HG03439 (cell line): Measurements from ENCODE around the gene NFATC2.

Experiments
- ATAC-seq: cut with Tn5 transposase; IDR thresholded peaks from one replicate; pipeline ENCODE4 v1.9.1; 2021; ENCODE audit warnings: mild to moderate bottlenecking, moderate library complexity; ENCODE audit not compliant: unreplicated experiment

Gene NFATC2

DNA sequence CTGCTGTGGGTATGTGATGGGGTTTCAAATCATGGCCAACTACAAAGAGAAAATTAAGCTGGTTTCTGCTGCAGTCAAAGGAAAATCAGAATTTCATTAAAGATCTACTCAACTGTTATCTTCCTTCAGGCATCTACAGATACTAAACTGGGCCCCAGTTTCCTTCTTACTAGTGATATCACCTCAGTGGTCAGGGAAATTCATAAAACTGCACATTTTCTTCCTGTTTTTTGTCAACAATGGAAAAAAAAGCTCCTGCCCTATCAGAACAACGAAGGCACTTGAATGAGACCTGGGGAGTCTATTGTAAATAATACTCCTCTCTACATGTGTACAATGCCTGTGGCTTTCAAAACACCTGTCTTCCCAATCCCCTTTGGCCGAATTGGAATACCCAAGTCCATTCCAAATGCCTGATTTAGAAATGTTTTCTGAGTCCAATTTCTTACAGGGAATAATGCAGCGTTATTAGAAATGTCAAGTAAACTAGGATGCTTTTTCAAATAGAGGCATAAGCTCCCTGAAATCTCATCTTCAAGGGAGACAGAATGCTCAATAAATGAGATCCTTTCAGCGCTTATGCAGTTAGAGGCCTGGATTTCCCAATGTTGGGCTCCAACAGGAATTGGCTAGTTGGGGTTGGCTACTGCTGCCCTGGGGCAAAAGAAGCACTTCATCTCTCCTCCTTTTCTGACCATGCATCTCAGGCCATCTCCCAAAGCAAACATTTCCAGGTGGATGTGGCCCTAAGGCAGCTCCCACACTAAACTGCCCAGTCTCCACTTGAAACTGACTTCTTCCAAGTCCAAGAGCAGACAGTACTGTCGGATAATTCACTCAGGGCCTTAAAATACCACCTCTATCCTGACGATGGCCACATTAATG is 143.3 kb downstream of the NFATC2 start:
- ATAC-seq, result no peak

DNA sequence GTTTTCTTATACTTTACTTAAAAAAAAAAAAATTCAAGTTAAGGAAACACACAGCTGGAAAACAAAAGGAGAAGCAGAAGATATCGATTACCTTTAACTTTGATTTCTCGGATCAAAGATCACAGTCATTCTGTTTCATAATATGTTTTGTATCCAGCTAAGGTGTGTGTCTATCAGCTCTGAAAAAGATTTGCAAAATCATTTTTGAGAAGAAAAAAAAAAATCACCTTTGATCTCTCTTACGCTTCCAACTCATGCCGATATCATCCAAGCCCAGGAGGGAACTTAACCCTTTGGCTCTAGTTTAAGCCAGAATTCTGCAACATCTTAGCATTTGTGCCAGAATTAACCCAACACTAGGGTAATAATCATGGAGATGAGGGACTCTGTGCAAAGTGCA is 144.0 kb downstream of the NFATC2 start:
- no peak for ATAC-seq

DNA sequence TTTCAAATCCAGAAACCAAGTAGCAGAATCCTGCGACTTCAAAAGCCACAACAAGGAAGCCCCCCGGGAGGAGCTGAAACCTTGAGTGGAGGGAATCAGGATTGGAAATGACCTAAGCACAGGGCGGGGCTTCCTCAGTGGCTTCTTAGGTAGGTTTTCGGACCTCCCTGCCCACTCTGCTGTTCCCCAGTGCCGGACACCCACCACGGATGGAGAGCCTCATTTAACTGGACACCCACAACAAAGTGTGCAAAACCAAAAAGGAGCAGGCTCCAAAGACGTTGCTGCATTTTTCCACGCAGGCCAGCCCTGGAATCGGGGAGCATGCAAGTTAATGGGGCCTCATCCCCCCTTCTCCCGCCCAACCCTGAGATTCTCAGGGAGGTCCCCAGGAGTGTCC is 144.4 kb downstream of the NFATC2 start:
- no peak for ATAC-seq

GRCh38 chr20:51397137-51397536 is 145.4 kb downstream of the NFATC2 start:
- ATAC-seq, result no peak

DNA sequence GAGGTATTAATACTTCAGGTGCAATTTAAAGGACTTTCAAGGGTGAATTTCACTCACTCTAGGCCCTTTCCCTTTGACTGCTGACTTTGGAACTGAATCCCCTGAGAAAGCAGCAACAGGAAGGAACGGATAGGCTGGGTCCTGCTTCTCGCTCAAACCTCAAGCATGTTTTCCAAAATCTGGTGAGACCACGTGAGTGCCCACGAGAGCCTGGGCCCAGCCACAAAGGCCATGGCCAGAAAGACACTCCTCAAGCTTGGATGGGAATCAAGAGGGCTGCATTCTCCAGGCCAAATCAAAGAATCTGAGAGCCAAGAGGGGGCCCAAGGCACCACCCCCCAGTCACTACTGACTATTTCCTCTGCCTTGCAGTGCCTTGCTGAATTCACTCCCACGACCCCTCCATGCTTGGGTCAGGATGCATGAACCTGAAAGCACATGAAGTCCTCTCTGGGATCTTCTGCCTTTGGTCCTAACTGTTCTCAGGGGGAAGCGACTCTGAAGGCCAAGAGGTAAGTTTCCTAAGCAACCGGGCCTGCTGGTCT is 146.1 kb downstream of the NFATC2 start:
- ATAC-seq, result no peak

- no peak for ATAC-seq
Observed at GRCh38 chr20:51394706-51395105, 147.8 kb downstream of the NFATC2 start.

- no peak for ATAC-seq
Observed at GRCh38 chr20:51393571-51393970, 148.9 kb downstream of the NFATC2 start.

- no peak for ATAC-seq
Observed at GRCh38 chr20:51392614-51393186, 149.8 kb downstream of the NFATC2 start.

- no peak for ATAC-seq
Observed at GRCh38 chr20:51391926-51392325, 150.6 kb downstream of the NFATC2 start.

DNA sequence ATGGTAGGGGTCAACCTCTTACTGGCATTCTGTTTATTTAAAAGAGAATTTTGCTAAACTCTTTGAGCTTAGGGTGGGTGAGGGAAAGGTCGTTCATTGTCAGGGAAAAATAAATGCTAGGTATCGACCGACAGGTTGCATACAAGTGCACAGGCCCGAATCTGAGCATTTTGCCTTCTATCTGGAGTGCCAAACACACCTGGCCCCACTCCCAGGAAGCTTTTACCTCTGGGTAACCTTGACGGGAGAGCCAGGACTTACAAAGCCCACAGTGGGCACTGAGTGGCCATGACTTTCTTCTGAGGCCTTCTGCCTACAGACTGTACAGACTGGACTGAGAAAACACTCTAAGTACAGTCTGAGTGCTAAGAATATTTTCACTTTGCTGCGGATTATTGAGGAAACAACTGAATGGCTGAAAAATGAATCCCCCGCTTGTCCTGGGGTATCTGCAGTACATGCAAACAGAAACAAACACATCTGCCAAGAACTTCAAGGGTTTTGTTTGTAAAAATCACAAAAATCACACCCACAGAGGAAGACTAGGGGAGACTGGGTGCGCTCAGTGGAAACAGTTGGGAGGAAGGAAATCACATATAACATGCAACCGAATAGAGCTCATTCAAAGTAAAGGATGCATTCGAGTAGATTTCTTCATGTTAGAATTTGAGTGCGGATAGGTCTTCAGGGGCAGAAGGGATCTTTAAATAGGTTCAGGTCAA is 152.8 kb downstream of the NFATC2 start:
- ATAC-seq, result no peak

DNA sequence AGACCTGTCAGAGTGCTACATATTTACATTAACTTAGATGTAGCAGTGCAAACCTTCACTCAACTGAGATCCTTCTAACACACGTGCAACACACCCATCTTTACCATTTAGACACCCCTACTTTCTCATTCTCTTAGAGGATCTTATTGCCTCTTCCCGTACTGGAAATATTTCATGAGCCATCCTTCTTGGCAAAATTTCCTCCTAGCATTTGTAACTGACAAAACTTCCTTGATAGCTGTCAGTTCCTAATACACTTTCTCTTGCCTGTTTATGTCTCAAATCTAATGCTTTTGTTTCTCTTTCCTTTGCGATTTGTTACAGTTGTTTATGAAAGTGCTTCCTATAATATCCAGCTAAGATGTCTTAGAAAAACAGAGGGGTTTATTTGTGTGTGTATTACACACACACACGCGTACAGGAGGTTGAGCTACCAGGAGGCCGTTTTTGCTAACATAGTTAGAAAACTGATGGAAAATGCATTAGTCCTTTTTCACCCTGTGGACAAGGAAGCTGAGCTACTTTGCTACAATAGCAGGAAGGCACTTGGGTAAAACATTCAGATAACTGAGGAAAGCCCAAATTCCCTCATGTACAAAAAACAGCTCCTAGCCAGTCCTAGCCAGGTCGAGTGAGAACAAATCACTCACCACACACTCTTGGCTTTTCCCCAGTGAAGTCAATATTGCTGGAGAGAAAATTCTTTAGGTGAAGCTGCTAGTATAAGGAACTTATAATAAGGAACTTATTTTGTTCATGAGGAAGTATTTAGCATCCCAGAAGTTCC is 153.6 kb downstream of the NFATC2 start:
- ATAC-seq, result no peak

- no peak for ATAC-seq
Observed at GRCh38 chr20:51388227-51388626, 154.3 kb downstream of the NFATC2 start.

- no peak for ATAC-seq
Observed at GRCh38 chr20:51387125-51387875, 155.2 kb downstream of the NFATC2 start.

GRCh38 chr20:51386586-51386985 is 155.9 kb downstream of the NFATC2 start:
- ATAC-seq, result no peak

DNA sequence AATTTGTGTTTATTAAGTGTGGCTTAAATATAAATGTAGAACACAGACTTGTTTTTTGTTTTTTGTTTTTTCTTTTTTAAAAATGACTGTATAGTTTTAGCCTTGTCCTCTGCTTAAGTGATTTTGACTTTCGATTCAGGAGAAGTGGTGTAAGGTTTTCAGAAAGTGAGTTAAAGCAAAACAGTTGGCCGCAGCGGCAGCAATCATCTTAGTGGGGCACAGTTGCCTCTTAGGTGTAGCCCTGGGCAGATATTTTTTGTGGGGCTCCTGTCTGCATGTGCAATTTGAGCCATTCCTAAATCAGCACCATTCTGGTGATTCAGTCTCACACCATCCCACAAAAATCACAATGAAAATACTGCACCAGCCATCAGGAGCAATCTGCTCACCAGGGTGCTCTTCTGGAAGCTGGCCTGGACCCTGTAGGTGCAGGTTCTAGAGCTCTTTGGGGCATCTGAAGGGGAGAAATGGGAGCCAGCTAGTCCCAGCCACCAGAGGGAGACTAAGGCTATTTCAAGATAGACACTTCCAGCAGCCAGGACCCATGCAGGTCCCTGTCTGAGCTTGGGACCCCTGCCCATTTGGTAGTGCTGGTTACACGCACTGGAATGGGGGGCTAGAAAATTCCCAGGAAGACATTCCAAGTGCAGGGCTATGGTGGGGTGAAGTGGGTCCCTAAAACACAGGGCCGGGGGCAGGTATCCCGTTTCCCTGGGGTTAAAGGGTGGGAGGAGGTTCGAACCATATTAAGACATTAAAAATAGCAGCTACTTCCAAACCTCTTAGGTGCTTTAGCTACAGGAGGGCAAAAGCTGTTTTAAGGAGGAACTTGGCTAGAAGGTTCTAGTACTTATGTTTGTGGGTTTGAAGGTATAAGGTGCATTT is 156.6 kb downstream of the NFATC2 start:
- ATAC-seq, result no peak

DNA sequence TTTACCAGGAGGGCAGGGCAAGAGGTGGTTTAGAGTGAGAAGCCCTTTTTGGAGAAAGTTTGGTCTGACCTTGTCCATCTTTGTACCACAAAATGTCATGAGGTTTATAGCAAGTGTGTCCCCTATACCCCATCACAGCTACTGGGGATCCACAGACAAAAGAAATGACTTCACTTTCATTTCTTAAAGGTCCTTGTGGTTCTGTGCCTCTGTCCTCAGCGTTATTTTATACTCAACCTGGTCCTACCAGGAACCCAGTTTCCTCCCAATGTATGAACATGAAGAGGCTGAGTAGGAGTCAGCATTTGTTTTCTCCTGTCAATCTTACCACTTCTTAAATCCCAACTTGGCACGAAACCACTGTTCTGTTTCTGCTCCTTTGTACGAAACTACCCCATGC is 157.6 kb downstream of the NFATC2 start:
- ATAC-seq, result no peak

GRCh38 chr20:51383891-51384510 is 158.5 kb downstream of the NFATC2 start:
- ATAC-seq, result no peak

DNA sequence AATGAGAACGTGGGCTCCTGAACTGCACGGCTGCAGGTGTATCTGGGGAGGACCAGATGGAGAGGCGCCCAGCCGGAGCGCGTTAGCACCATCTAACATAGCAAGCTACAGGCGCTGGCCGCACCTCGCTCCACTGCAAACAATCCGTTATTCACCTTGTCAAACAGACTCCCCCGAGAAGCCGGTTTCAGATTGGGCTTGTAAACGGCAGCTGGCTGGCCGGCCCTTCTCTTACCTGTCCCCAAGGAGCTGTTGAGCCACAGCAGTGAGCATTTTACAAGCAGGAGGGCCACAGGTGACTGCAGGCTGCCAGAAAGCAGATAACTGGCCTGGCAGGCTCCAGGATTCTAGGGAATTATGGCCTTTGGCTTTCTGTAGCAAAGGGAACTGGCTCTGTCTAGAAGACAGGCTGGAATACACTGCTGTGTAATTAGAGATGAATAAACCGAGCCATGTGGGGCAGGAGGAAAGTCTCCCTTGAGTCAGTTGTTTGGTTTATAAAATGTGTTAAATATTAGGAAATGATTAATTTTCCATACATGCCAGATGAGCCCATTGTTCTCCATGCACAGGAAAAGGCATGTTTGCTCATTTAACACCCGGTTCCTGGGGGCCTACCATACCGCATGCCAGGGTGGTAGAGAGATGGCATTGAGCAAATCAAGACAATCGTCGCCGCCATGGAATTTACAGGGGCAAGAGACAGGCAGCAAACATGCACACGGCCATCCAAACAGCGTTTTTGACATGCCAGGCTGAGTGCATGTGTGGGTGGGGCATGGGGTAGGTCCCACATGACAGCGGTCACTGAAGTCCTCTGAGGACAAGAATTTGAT is 159.3 kb downstream of the NFATC2 start:
- no peak for ATAC-seq
